Measurements from ENCODE around the gene TBL2.

GRCh38 chr7:73526896-73527821 is 51.2 kb downstream of the TBL2 start:
- no peak for TF ChIP-seq CTCF (IDR thresholded peaks at IDR 0.05 in 8 of 11, conservative IDR thresholded peaks at IDR 0.05 in 3 of 11)
- TF ChIP-seq POLR2A (IDR thresholded peaks at IDR 0.05), result no peak
- TF ChIP-seq POLR2AphosphoS5 (IDR thresholded peaks at IDR 0.05), result no peak

Measured in spleen (tissue), 7 donors.